MM.1S (cell line): Measurements from ENCODE around the gene TOMT.
A peak's percentile ranks its signal among the peaks of the same experiment; 100 is the strongest.

Source experiments
- DNase-seq: peaks from one replicate; pipeline ENCODE4 v3.0.0-alpha.2; 2015
- H2AFZ ChIP-seq: fragments of 300-600 bp; sonication (generic); 2 replicates; pipeline ENCODE4 v1.6.0; 2016; ENCODE audit warnings: antibody characterized with exemption, low read length
- H3F3A ChIP-seq: fragments of 300-600 bp; sonication (generic); 2 replicates; pipeline ENCODE4 v1.6.1; 2016; ENCODE audit warnings: mild to moderate bottlenecking, antibody characterized with exemption, low read length, moderate library complexity, mixed read lengths; ENCODE audit not compliant: insufficient read depth
- H3K27ac ChIP-seq: fragments of 300-600 bp; sonication (generic); 2 replicates; pipeline ENCODE4 v1.5.1; 2016; ENCODE audit warnings: mild to moderate bottlenecking, low read length
- H3K27me3 ChIP-seq: fragments of 300-600 bp; sonication (generic); replicated peaks from 2 replicates; pipeline ENCODE4 v1.6.0; 2016; ENCODE audit warnings: low read length; ENCODE audit not compliant: insufficient read depth
- H3K36me3 ChIP-seq: fragments of 300-600 bp; sonication (generic); replicated peaks from 2 replicates; pipeline ENCODE4 v1.6.1; 2016; ENCODE audit warnings: mild to moderate bottlenecking, low read length, mixed read lengths; ENCODE audit not compliant: insufficient read depth
- H3K4me1 ChIP-seq: fragments of 300-600 bp; sonication (generic); 2 replicates; pipeline ENCODE4 v1.6.1; 2016; ENCODE audit warnings: low read length, mixed read lengths
- H3K4me2 ChIP-seq: fragments of 300-600 bp; sonication (generic); 2 replicates; pipeline ENCODE4 v1.6.0; 2016; ENCODE audit warnings: low read depth, low read length
- H3K4me3 ChIP-seq: fragments of 300-600 bp; sonication (generic); 2 replicates; pipeline ENCODE4 v1.5.1; 2016; ENCODE audit warnings: low read length, mixed read lengths
- H3K79me2 ChIP-seq: fragments of 300-600 bp; sonication (generic); 2 replicates; pipeline ENCODE4 v1.6.1; 2016; ENCODE audit warnings: mixed run types, low read length, mixed read lengths
- H3K9ac ChIP-seq: fragments of 300-600 bp; sonication (generic); 2 replicates; pipeline ENCODE4 v1.6.1; 2016; ENCODE audit warnings: low read length, mixed read lengths
- H3K9me2 ChIP-seq: fragments of 300-600 bp; sonication (generic); replicated peaks from 2 replicates; pipeline ENCODE4 v1.6.1; 2016; ENCODE audit warnings: mild to moderate bottlenecking, low read length, mixed read lengths; ENCODE audit not compliant: insufficient read depth
- H3K9me3 ChIP-seq: fragments of 300-600 bp; sonication (generic); replicated peaks from 2 replicates; pipeline ENCODE4 v1.6.1; 2016; ENCODE audit warnings: mild to moderate bottlenecking, low read length, mixed read lengths; ENCODE audit not compliant: insufficient read depth
- H4K20me1 ChIP-seq: fragments of 300-600 bp; sonication (generic); 2 replicates; pipeline ENCODE4 v1.6.1; 2016; ENCODE audit warnings: mild to moderate bottlenecking, low read length, moderate library complexity, mixed read lengths; ENCODE audit not compliant: insufficient read depth
- CTCF ChIP-seq: fragments of 300-600 bp; sonication (generic); IDR thresholded peaks from 2 replicates; pipeline ENCODE4 v1.5.1; 2016; ENCODE audit warnings: antibody characterized with exemption, low read length, mixed read lengths
- EZH2 ChIP-seq: fragments of 300-600 bp; sonication (generic); optimal IDR thresholded peaks from 2 replicates; pipeline ENCODE3; 2017; ENCODE audit warnings: low read depth, mild to moderate bottlenecking, antibody characterized with exemption, low read length, mixed read lengths
- EZH2phosphoT487 ChIP-seq: fragments of 300-600 bp; sonication (generic); IDR thresholded peaks from 2 replicates; pipeline ENCODE4 v1.6.1; 2018; ENCODE audit warnings: antibody characterized with exemption, low read length

Gene TOMT

GRCh38 chr11:72100009-72100408 lies 5.7 kb upstream of the TOMT start:
- no peaks in the 10 kb centered on the region for H3K27me3 ChIP-seq
- H3K36me3 ChIP-seq = no peaks in the 10 kb centered on the region
- H3K27ac ChIP-seq = no peak overlapping the region
- H3K4me2 ChIP-seq = no peak overlapping the region
- H3K79me2 ChIP-seq = peaks cover 38% of the 10 kb centered on the region
- H3K9ac ChIP-seq = no peak overlapping the region
- H3K4me3 ChIP-seq = no peak overlapping the region
- no peaks in the 10 kb centered on the region for H3K9me3 ChIP-seq
- H3F3A ChIP-seq = peaks cover 3% of the 10 kb centered on the region; the same call in 1 of the 2 replicates
- no peaks in the 10 kb centered on the region for H4K20me1 ChIP-seq
- no peak overlapping the region for H2AFZ ChIP-seq
- TF ChIP-seq EZH2phosphoT487 (no peak), CTCF (no peak), EZH2 (no peak)
- no peak for DNase-seq
- peaks cover 12% of the 10 kb centered on the region for H3K4me1 ChIP-seq
- H3K9me2 ChIP-seq = no peaks in the 10 kb centered on the region

GRCh38 chr11:72100462-72100861 lies 5.3 kb upstream of the TOMT start:
- no peak overlapping the region for H3K27ac ChIP-seq
- H3K36me3 ChIP-seq = no peaks in the 10 kb centered on the region
- no peak overlapping the region for H3K4me2 ChIP-seq
- H3K79me2 ChIP-seq = peaks cover 38% of the 10 kb centered on the region
- H3F3A ChIP-seq = peaks cover 3% of the 10 kb centered on the region; the same call in 1 of the 2 replicates
- peaks cover 12% of the 10 kb centered on the region for H3K4me1 ChIP-seq
- H3K27me3 ChIP-seq = no peaks in the 10 kb centered on the region
- TF ChIP-seq EZH2 (no peak), EZH2phosphoT487 (no peak), CTCF (no peak)
- H3K9me3 ChIP-seq = no peaks in the 10 kb centered on the region
- H3K4me3 ChIP-seq = no peak overlapping the region
- no peak overlapping the region for H3K9ac ChIP-seq
- no peaks in the 10 kb centered on the region for H3K9me2 ChIP-seq
- DNase-seq = no peak
- H4K20me1 ChIP-seq = no peaks in the 10 kb centered on the region
- no peak overlapping the region for H2AFZ ChIP-seq

- peak overlapping the region; percentile 86 for H3K4me3 ChIP-seq
- peaks cover 3% of the 10 kb centered on the region; the same call in 1 of the 2 replicates for H3F3A ChIP-seq
- no peaks in the 10 kb centered on the region for H3K9me2 ChIP-seq
- no peak for TF ChIP-seq CTCF
- no peak for TF ChIP-seq EZH2phosphoT487
- TF ChIP-seq EZH2 = no peak
- no peaks in the 10 kb centered on the region for H3K27me3 ChIP-seq
- no peak for DNase-seq
- H2AFZ ChIP-seq = no peak overlapping the region
- H4K20me1 ChIP-seq = no peaks in the 10 kb centered on the region
- H3K36me3 ChIP-seq = no peaks in the 10 kb centered on the region
- H3K79me2 ChIP-seq = peaks cover 38% of the 10 kb centered on the region
- H3K9me3 ChIP-seq = no peaks in the 10 kb centered on the region
- H3K4me1 ChIP-seq = peaks cover 12% of the 10 kb centered on the region
- peak overlapping the region; percentile 91 for H3K9ac ChIP-seq
- H3K4me2 ChIP-seq = peak overlapping the region; percentile 71
- H3K27ac ChIP-seq = peak overlapping the region; percentile 85; the same call in 1 of the 2 replicates
These were observed 3.6 kb upstream of the TOMT start for GRCh38 chr11:72102162-72102561.

- Histone ChIP-seq H3K4me1 (peaks cover 12% of the 10 kb centered on the region), H3K9ac (peak overlapping the region; percentile 91), H3K79me2 (peaks cover 38% of the 10 kb centered on the region), H3K9me2 (no peaks in the 10 kb centered on the region), H3K36me3 (no peaks in the 10 kb centered on the region), H3K27me3 (no peaks in the 10 kb centered on the region), H3F3A (peaks cover 3% of the 10 kb centered on the region; the same call in 1 of the 2 replicates), H3K4me3 (peak overlapping the region; percentile 86), H3K27ac (peak overlapping the region; percentile 85), H2AFZ (peak overlapping the region; percentile 82), H3K4me2 (peak overlapping the region; percentile 71), H3K9me3 (no peaks in the 10 kb centered on the region), H4K20me1 (no peaks in the 10 kb centered on the region)
- no peak for DNase-seq
- TF ChIP-seq EZH2 = no peak
- no peak for TF ChIP-seq CTCF
- TF ChIP-seq EZH2phosphoT487 = no peak
These were observed 3.1 kb upstream of the TOMT start for GRCh38 chr11:72102631-72102945.
